Fibroblast of upper back skin (primary cell): ENCODE results near the gene HDAC10.
A peak's percentile ranks its signal among the peaks of the same experiment; 100 is the strongest.
"Not testable (repeated sequence)": the region's sequence is repeated elsewhere in the genome, so short reads cannot be mapped to it uniquely, and the experiment has no call there.

Experiments
- DNase-seq: peaks from one replicate; pipeline ENCODE4 v3.0.0-alpha.2; 2013

HDAC10 gene

DNA sequence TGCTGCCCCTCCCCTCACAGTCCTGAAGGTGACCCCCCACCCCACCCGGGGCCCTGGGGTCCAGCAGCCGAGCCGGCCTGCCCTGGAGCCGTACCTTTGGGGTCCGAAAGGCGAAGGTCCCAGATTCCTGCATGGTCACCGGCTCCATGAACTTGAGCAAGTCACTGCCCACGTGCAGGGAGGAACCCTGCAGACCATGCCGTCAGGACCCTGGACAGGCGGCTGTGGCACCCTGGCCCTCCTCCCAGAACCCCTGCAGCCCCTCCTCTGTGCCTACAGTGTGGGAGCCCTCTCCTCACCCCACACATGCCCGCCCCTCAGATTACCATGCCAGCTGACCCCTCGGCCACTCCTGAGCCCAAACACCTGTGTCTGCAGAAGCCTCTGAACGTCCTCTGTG, 33.4 kb upstream of the HDAC10 start:
- DNase-seq: no peak

DNA sequence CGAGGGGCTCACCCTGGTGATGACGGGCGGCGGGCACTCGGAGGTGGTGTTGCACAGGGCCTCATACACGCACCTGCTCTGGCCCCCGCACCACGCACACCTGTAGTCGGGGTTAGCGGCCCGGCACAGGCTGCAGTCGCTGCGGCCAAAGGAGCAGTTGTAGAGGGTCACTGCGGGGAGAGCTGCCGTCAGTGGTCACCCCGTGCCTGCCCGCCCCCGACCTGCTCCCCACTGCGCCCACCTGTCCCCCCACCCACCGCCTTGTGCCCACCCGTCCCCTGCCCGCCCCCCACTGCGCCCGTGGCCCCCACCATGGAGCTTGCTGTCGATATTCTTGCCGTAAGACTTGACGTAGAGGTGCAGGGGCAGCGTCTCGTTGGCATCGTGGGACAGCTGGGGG, 32.8 kb upstream of the HDAC10 start:
- no peak for DNase-seq

DNA sequence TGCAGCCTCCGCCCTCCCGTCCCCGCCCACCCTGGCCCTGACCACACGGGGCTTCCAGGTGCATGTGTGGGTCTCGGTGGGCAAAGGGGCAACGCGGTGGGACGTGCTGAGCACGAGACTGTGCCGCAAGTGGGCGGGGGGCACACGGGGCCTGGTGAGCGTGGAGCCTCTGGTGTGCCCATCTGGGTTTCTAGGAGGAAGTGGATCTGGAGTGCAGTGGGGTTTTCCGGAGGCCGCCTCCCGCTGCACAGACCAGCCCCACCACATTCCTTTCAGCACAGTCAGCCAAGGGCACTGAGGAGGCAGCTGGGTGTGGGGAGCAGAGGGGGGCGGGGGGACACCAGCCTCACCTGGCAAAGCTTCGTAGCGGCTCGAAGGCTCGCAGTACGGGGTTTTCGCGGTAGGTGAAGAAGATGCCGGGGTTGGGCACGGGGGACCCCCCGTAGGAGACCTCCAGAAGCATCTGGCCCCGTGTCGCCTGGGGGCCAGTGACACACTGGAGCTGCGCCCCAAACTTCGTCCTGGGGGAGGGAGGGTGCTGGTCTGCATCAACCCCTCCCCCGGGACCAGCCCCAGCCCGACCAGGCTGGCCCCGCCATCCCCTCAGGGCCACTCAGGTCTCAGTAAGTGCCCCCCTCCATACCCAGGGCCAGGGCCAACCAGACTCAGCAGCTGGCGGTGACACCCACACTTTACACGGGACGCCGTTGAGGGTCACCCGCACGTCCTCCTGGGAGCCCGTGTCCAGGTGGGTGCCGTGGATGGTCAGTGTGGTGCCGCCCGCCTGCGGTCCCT, 31.5 kb upstream of the HDAC10 start:
- DNase-seq: peak; percentile 62

DNA sequence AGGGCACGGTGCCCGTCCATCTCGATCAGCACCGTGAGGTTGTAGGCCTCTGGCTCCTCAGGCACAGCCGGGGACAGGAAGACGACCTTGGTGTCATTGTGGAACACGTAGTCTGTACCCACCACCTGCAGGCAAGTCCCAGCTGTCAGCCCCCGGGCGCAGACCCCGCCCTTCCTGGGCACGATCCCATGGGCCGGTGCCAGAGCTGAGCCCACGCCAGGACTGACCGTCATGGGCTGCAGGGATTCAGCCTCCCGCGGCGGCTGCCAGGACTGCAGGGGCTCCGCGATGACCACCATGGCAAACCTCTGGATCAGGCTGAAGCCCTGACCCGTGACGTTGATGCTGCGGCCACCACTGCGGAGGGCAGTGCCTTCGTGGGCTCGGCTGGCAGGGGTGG, 30.9 kb upstream of the HDAC10 start:
- DNase-seq: no peak

DNA sequence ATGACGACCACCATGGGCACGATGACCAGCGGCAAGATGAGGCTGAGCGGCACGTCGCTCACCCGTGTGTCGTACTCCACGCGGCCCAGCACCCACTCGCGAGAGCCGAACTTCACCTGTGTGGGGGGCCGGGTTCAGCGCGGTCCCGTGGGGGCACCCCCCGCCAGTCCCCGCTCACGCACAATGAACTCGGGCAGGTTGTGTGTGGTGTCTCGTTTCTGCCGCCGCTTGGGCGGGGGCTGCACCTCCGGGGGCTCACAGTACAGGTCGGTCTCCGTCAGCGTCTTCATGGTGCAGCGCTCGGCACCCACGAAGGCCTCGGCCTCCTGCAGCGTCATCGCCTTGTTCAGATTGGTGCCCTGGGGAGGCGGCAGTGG, 30.3 kb upstream of the HDAC10 start:
- no peak for DNase-seq

- no peak for DNase-seq
These were observed 29.8 kb upstream of the HDAC10 start for GRCh38 chr22:50280708-50281383.

- no peak for DNase-seq
These were observed 29.1 kb upstream of the HDAC10 start for GRCh38 chr22:50280022-50280707.

- DNase-seq: no peak
These were observed 28.0 kb upstream of the HDAC10 start for GRCh38 chr22:50278956-50279619.

DNA sequence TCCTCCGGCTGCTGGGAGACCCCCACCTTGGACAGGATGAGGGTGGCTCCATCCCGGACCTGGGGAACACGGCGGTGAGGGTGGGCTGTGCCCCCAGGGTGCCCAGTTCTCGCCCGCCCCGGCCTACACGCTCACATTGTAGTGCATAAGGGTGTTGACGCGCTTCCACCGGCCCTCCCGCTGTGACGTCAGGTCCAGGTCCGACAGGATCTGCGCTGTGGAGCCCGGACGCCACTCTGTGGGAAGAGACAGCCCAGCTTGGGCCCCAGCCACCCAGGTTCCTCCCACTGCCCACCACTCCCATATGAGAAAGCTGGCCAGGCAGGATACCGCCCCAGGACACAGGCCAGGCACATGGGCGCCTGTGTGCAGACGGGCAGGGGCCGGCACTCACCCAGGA, 27.4 kb upstream of the HDAC10 start:
- DNase-seq: no peak

DNA sequence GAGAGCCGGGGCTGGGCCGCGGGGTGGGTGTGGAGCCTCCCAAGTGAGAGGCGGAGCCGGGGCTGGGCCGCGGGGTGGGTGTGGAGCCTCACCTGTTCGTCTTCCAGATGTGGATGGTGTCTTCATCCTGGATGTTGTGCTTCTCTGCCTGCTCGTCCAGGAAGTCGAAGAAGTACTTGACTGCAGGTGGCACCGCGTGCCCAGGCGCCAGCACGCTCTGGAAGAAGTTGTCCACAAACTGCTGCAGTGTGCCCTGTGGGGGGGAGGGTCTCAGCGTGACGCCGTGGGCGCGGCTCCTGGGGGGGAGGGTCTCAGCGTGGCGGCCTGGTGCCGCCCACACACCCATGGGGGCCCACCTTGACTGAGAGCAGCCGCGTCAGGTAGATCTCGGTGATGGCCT, 26.7 kb upstream of the HDAC10 start:
- no peak for DNase-seq

DNA sequence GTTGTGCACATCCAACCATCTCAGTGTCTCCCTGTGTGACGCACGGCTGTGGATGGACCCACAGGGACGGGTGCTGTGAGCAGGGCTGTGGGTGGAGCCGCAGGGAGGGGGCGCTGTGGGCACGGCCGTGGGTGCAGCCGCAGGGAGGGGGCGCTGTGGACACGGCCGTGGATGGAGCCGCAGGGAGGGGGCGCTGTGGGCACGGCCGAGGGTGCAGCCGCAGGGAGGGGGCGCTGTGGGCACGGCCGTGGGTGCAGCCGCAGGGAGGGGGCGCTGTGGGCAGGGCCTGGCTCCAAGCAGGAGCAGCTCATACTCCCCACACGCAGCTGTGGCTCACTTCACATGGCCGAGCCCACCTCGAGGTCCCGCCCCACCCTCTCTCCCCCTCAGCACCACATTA, 25.1 kb upstream of the HDAC10 start:
- DNase-seq: no peak

- DNase-seq: no peak
These were observed 24.4 kb upstream of the HDAC10 start for GRCh38 chr22:50275181-50276055.

DNA sequence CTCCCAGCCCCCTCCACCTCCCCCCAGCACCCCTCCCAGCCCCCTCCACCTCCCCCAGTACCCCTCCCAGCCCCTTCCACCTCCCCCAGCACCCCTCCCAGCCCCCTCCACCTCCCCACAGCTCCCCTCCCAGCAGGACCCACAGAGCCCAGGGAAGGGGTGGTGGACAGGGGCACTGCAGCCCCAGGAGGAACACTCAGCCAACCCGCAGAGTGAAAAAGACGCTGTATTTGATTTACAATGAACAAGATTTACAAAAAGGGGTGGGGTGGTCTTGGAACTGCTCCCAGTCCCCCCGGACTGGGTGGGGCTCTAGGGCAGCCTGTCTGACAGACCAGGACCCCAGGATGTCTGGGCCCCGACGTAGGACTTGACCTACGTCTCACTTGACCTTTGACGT, 23.7 kb upstream of the HDAC10 start:
- DNase-seq: no peak

DNA sequence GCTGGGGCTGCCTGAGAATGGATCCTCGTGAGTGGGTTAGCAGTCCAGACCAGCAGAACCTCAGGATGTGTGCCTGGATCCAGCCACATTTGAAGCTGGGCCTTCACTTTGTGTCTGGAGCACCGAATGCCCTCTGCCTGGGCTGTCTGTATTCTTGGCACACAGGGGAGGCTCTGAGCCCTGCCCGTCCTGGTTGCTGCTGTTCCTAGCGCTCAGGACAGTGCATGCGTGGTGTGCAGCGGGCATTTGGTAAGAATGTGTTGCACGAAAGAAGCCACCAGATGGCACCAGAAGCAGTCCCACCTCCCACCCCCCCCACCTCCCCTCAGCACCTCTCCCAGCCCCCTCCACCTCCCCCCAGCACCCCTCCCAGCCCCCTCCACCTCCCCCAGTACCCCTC, 23.2 kb upstream of the HDAC10 start:
- peak; percentile 56 for DNase-seq

GRCh38 chr22:50273781-50274180, 22.7 kb upstream of the HDAC10 start:
- not testable (repeated sequence) for DNase-seq

- not testable (repeated sequence) for DNase-seq
These were observed 22.3 kb upstream of the HDAC10 start for GRCh38 chr22:50273352-50273751.

DNA sequence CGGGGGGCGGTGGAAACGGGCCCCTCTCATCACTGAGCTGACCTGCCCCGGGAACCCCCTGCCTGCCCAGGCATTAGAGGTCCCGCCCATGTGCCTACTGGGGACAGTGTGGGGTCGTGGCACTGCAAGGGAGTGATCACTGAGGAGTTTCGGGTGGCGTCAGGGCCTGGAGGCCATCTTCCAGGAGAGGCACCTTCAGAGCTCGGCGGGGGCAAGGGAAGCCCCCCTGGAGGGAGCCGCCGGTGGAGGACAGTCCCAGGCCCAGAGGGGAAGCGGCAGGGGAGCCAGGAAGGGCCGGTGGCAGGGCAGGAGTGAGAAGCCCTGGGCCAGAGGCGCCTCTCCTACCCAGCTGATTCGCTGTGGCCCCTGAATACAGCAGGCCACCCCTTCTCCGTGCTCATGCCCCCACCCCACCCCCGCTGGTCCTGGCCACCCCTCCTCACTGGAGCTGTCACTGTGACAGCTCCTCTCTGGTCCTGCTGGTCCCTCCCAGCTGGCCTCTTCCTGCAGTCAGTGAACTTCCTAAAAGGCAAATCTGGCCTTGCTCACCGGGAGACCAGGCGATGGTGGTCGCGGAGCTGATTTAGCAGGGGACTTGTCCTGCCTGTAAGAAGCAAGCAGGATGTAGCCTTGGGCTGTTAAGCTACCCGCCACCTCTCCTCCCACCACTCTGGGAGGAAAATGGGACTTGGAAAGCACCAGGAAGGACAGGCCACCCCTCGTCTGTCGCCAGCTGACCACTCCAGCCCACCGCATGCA, 21.2 kb upstream of the HDAC10 start:
- DNase-seq: no peak

DNA sequence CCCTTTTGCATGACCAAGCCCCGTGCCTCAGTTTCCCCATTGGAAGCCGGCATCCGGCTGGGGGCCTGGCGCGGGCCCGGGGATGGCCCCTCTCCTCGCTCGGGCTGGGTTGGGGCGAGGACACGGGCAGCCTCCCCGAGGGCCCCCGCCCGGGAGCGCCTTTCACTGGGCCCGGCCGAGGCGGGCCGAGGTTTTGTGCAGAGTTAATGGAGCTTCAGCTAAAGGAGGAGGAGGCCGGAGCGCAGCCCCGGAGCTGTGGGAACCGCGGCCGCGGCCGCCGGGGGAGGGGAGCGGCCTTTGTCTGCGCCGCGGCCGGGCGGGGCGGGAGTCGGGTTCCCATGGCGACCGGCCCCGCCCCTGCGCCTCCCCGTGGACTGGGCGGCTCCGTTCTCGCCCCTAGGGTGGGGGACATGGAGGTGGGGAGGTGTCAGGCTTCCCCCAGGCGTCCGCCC, 20.5 kb upstream of the HDAC10 start:
- DNase-seq: peak; percentile 51

- peak; percentile 47 for DNase-seq
These were observed 19.8 kb upstream of the HDAC10 start for GRCh38 chr22:50270666-50271394.

GRCh38 chr22:50269970-50270665, 19.1 kb upstream of the HDAC10 start, which contains the start of gene MAPK11:
Gene MAPK11 (minus strand): TSS chr22:50270380. CDS start chr22:50270292, 88 bp downstream.
- DNase-seq: peak; percentile 36
